Motor neuron (in vitro differentiated cells): ENCODE results near the gene GK2. TPM values are rescaled to one million over a fixed set of nuclear protein-coding genes. Genes with fewer than 3 reads are reported as not detected.

Source experiments
- ATAC-seq, 8 experiments: fragments of 200-7000 bp; cut with Tn5 transposase; replicated peaks in 6 of 8; 2 replicates each; pipeline ENCODE4 v1.8.0; 2021; ENCODE audit warnings: mild to moderate bottlenecking in 8 of 8, moderate library complexity in 8 of 8
- H3K27ac ChIP-seq, 2 donors: fragments of 250-450 bp; sonication (Bioruptor Pico); 2 replicates each; pipeline ENCODE4 v1.9.0; 2021; ENCODE audit warnings: antibody characterized with exemption in 2 of 2, mild to moderate bottlenecking in 2 of 2, moderate library complexity in 1 of 2
- H3K4me1 ChIP-seq, 2 donors: fragments of 250-450 bp; sonication (Bioruptor Pico); replicated peaks in 1 of 2; 2 replicates each; pipeline ENCODE4 v1.6.1; 2021; ENCODE audit warnings: antibody characterized with exemption in 2 of 2, mild to moderate bottlenecking in 2 of 2, moderate library complexity in 1 of 2
- H3K4me3 ChIP-seq, 5 donors: fragments of 250-450 bp; sonication (Bioruptor Pico); 2 replicates each; pipeline ENCODE4 v1.9.0; 2021; ENCODE audit warnings: antibody characterized with exemption in 5 of 5, mild to moderate bottlenecking in 5 of 5, moderate library complexity in 4 of 5
- WGBS, 10 experiments: fragments of 450-650 bp; shearing (Covaris generic); methylation state at CpG; one replicate each; pipeline ENCODE4 v1.0.0; 2022; 5-methylcytosine and 5-hydroxymethylcytosine counted together
- in situ Hi-C, 9 experiments: fragments of 400-800 bp; cut with MboI; loops; one replicate each; pipeline ENCODE4 v1.15.0; 2021; ENCODE audit warnings: low sequenced_read_pairs in 9 of 9, low pct_unique_long_range_greater_than_20kb in 2 of 9; ENCODE audit not compliant: unreplicated experiment in 9 of 9
- total RNA-seq, 8 experiments: library from RNA; unstranded; fragments of 300-600 nt; gene quantifications; 2 replicates each; pipeline versions ENCODE4 v1.2.3 to v1.2.4, GENCODE V29; 2022

GK2 gene
- total RNA-seq, 8 experiments from 2014 or later: 0.08 to 0.14 TPM; not detected in 6

- ATAC-seq: no peak
- Histone ChIP-seq H3K4me3 (no peak overlapping the region), H3K27ac (no peak overlapping the region), H3K4me1 (peaks cover 3% of the 10 kb centered on the region in 2 donors)
- 5 to 94% (median 78%) methylated on average over 1 to 6 of the region's 6 CpGs for WGBS, 10 experiments
- in situ Hi-C loops: no loop called here
Observed at GRCh38 chr4:79364061-79364460, 44.0 kb downstream of the GK2 start.

- Histone ChIP-seq H3K27ac (no peak overlapping the region), H3K4me1 (peaks cover 5 to 9% of the 10 kb centered on the region in 2 donors), H3K4me3 (no peak overlapping the region)
- WGBS, 10 experiments: 64 to 100% (median 87%) methylated on average over 2 to 4 of the region's 4 CpGs; no CpG with 5 or more reads in 2 of the 10 experiments
- ATAC-seq: no peak
- in situ Hi-C loops: no loop called here
Observed at GRCh38 chr4:79362626-79363025, 45.4 kb downstream of the GK2 start.

GRCh38 chr4:79360006-79360405, 48.0 kb downstream of the GK2 start:
- in situ Hi-C loops: no loop called here
- Histone ChIP-seq H3K4me1 (peaks cover 5 to 11% of the 10 kb centered on the region in 2 donors), H3K4me3 (no peak overlapping the region), H3K27ac (no peak overlapping the region)
- ATAC-seq: no peak

- no peak overlapping the region for H3K4me3 ChIP-seq
- ATAC-seq: no peak
- 0 to 100% (median 36%) methylated on average over 1 of the region's 1 CpG; no CpG with 5 or more reads in 4 of the 10 experiments for WGBS, 10 experiments
- H3K27ac ChIP-seq: no peak overlapping the region
- H3K4me1 ChIP-seq: peaks cover 5 to 11% of the 10 kb centered on the region in 2 donors
- in situ Hi-C loops: no loop called here
Observed at GRCh38 chr4:79358438-79358837, 49.6 kb downstream of the GK2 start.

GRCh38 chr4:79357365-79357764, 50.7 kb downstream of the GK2 start:
- in situ Hi-C loops: no loop called here
- 26 to 80% (median 52%) methylated on average over 1 to 8 of the region's 8 CpGs for WGBS, 10 experiments
- peaks cover 5 to 11% of the 10 kb centered on the region in 2 donors for H3K4me1 ChIP-seq
- no peak overlapping the region for H3K27ac ChIP-seq
- H3K4me3 ChIP-seq: no peak overlapping the region
- ATAC-seq: peak in 5 of 8 experiments; percentile 51 to 98 (median 71)

Other genes with a start within 250 kb of the GK2 start
- gene NAA11, start 82.2 kb downstream of the GK2 start, total RNA-seq: 1 to 10 TPM in 1 of 8 experiments, under 1 TPM in 3, not detected in 4; 0.05 to 3.3 (median 0.52) TPM